GM12878 (cell line): ENCODE measurements around the gene SLC9A7. TPM values are rescaled to one million over a fixed set of nuclear protein-coding genes. Genes with fewer than 3 reads are reported as not detected.
A peak's percentile ranks its signal among the peaks of the same experiment; 100 is the strongest.

ENCODE experiments used
- ATAC-seq: fragments of 200-7000 bp; cut with Tn5 transposase; 3 replicates; pipeline ENCODE4 v1.9.1; 2020; ENCODE audit warnings: mild to moderate bottlenecking, moderate library complexity
- BruUV-seq: library from RNA; stranded (reverse); fragments of 400-500 nt; replicated peaks from 2 replicates; lab custom pipeline; 2021; lab: Mats Ljungman, UMichigan
- CTCF ChIA-PET: fragments of 300-600 bp; sonication (Branson Sonifier 250); formaldehyde crosslinking; extraction: SDS; loops from one replicate; lab custom pipeline; 2021; ENCODE audit warnings: inconsistent platforms; lab: Yijun Ruan, JAX
- POLR2A ChIA-PET: fragments of 350-600 bp; formaldehyde crosslinking; extraction: SDS; loops from one replicate; lab custom pipeline; 2021; ENCODE audit warnings: inconsistent platforms; lab: Charles Lee
- RAD21 ChIA-PET: fragments of 300-600 bp; sonication (Branson Sonifier 250); formaldehyde crosslinking; loops from one replicate; lab custom pipeline; 2023; ENCODE audit warnings: antibody characterized with exemption; ENCODE audit not compliant: unreplicated experiment; lab: Charles Lee
- SMC1A ChIA-PET: fragments of 300-600 bp; sonication (Branson Sonifier 250); formaldehyde crosslinking; loops from one replicate; lab custom pipeline; 2023; ENCODE audit not compliant: unreplicated experiment, uncharacterized antibody; lab: Charles Lee
- DNase-seq: peaks from one replicate; pipeline ENCODE4 v3.0.0-alpha.2; 2011; ENCODE audit warnings: low read depth, low spot score
- FAIRE-seq: peaks from 3 replicates; lab custom pipeline; 2011; peaks lifted over from hg19 to GRCh38; lab: Jason Lieb, UNC
- H2AFZ ChIP-seq: 2 replicates; pipeline ENCODE4 v1.6.0; 2011; ENCODE audit warnings: low read depth, low read length, control low read depth; ENCODE audit not compliant: control insufficient read depth
- H3K27ac ChIP-seq: 2 replicates; pipeline ENCODE4 v1.5.1; 2011; ENCODE audit warnings: control low read depth; ENCODE audit not compliant: control insufficient read depth, insufficient read depth
- H3K27me3 ChIP-seq, 2 experiments: replicated peaks in 1 of 2; 2 replicates each; pipeline versions ENCODE4 v1.6.0 to v1.6.1; 2011; ENCODE audit warnings: low read length in 1 of 2; ENCODE audit not compliant: control insufficient read depth in 2 of 2, insufficient read depth in 2 of 2
- H3K36me3 ChIP-seq, 2 experiments: 2 replicates each; pipeline ENCODE4 v1.5.1; 2011; ENCODE audit warnings: low read length in 1 of 2; ENCODE audit not compliant: control insufficient read depth in 2 of 2, insufficient read depth in 2 of 2
- H3K4me1 ChIP-seq: 2 replicates; pipeline ENCODE4 v1.6.1; 2011; ENCODE audit warnings: mild to moderate bottlenecking, low read length, moderate library complexity, mixed read lengths; ENCODE audit not compliant: control insufficient read depth, insufficient read depth
- H3K4me2 ChIP-seq: 2 replicates; pipeline ENCODE4 v1.6.0; 2011; ENCODE audit warnings: control low read depth; ENCODE audit not compliant: control insufficient read depth, insufficient read depth
- H3K4me3 ChIP-seq: fragments of 200-600 bp; sonication (generic); 2 replicates; pipeline ENCODE4 v1.5.1; 2016
- H3K79me2 ChIP-seq: 2 replicates; pipeline ENCODE4 v1.6.0; 2011; ENCODE audit warnings: low read length; ENCODE audit not compliant: control insufficient read depth, insufficient read depth
- H3K9ac ChIP-seq: 2 replicates; pipeline ENCODE4 v1.8.0; 2011; ENCODE audit warnings: low read length, control low read depth, mixed read lengths; ENCODE audit not compliant: control insufficient read depth, insufficient read depth
- H3K9me3 ChIP-seq: replicated peaks from 3 replicates; pipeline ENCODE4 v1.5.1; 2011; ENCODE audit warnings: mild to moderate bottlenecking, low read length; ENCODE audit not compliant: control insufficient read depth, insufficient read depth
- H4K20me1 ChIP-seq: 2 replicates; pipeline ENCODE4 v1.6.0; 2011; ENCODE audit not compliant: control insufficient read depth, insufficient read depth
- CBX5 ChIP-seq: sonication (generic); IDR thresholded peaks from 2 replicates; pipeline ENCODE4 v1.6.1; 2016; ENCODE audit warnings: low read depth, moderate library complexity, mild to moderate bottlenecking, inconsistent platforms
- EP300 ChIP-seq, 2 experiments: fragments of 150-350 bp in 1 of 2; IDR thresholded peaks; 2 replicates each; pipeline ENCODE4 v1.6.1; 2011 to 2012; ENCODE audit warnings: low read depth in 2 of 2, low read length in 2 of 2, borderline replicate concordance in 1 of 2, improper control_type of control experiment in 1 of 2, inconsistent platforms in 1 of 2; ENCODE audit not compliant: control insufficient read depth in 1 of 2
- TAF1 ChIP-seq: IDR thresholded peaks from 2 replicates; pipeline ENCODE4 v1.6.1; 2011; ENCODE audit warnings: mild to moderate bottlenecking, low read depth, low read length, borderline replicate concordance
- ZBTB33 ChIP-seq: fragments of 450-650 bp; IDR thresholded peaks from 2 replicates; pipeline ENCODE4 v1.6.1; 2017; ENCODE audit warnings: mild to moderate bottlenecking
- WGBS: methylation state at CpG from one replicate; pipeline ENCODE4 v1.1.6; 2016; ENCODE audit warnings: low lambda C conversion rate; ENCODE audit not compliant: insufficient replicate concordance, insufficient coverage; ENCODE audit errors: missing lambda C conversion rate; 5-methylcytosine and 5-hydroxymethylcytosine counted together
- in situ Hi-C: fragments of 300-500 bp; cut with MboI; formaldehyde crosslinking; loops from 9 replicates; pipeline ENCODE4 v1.14.3; 2018; ENCODE audit warnings: mixed read lengths
- intact Hi-C: fragments of 100-400 bp; cut with micrococcal nuclease; formaldehyde crosslinking; loops from one replicate; pipeline ENCODE4 v1.14.2; 2022; ENCODE audit not compliant: unreplicated experiment
- polyA plus RNA-seq, 11 experiments: library from polyadenylated mRNA; depleted of rRNA in 4 of 11; unstranded in 6 of 11; stranded (reverse) in 5 of 11; fragments of >200 nt; fragmentation: Nextera tagmentation in 4 of 11; fragmentation: Illumina TruSeq in 1 of 11; extraction: Ambion mirVana in 4 of 11; extraction: Trizol in 1 of 11; gene quantifications; 1 replicate in 1 of 11; 2 replicates in 10 of 11; pipeline versions ENCODE4 v1.2.1 to v1.2.3, GENCODE V29; 2011 to 2016; ENCODE audit warnings: inconsistent platforms in 2 of 11, missing spikeins in 2 of 11, low read depth in 1 of 11
- total RNA-seq, 4 experiments: library from RNA; depleted of rRNA in 3 of 4; stranded (reverse); fragments of >200 nt in 3 of 4; fragmentation: Illumina TruSeq in 1 of 4; extraction: Trizol in 1 of 4; gene quantifications; 2 replicates each; pipeline versions ENCODE4 v1.2.1 to v1.2.3, GENCODE V29; 2013 to 2021
- TF ChIP-seq, protein P1 (sequence below): fragments of 450-650 bp; IDR thresholded peaks from 2 replicates; pipeline ENCODE4 v1.6.1; 2017; ENCODE audit warnings: borderline replicate concordance

SLC9A7 gene
- total and polyA plus RNA-seq, 10 of the 15 experiments (the other 5 are each of a cell fraction or from before 2014, with no cell fraction given) = 5.0 to 62.8 (median 30.5) TPM

DNA sequence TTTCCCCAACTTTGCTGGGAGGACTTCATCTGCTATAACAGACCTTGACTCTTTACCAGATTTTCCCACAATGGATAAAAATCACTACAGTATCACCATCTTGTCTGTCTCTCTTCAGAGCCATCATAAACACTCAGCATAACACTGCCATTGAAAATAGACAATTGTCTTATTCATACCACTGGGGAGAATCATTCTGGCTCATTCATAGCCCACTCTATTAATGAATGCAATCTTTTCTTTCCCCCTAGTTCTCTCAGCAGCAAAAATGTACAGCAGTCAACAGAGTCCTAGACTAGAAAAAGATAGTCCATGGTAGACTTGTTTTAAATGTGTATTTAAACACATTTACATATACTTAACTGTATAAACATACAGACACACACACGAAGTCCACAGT lies 19.2 kb downstream of the SLC9A7 start:
- in situ Hi-C loops (no loop called here), intact Hi-C loops (no loop called here)
- ChIA-PET POLR2A (no interaction called here), CTCF (interaction anchor here (1.3 kb wide), 1 partner anchor 10 kb away, joined by 4 read pairs; no protein-coding TSS in a partner anchor), SMC1A (interaction anchor here (1.0 to 1.7 kb wide), 4 partner anchors 10 to 20 kb away, joined by 3 to 7 read pairs (median 6); no protein-coding TSS in a partner anchor), RAD21 (no interaction called here)
- no peak overlapping the region for H2AFZ ChIP-seq
- no peaks in the 10 kb centered on the region for H3K27me3 ChIP-seq
- peaks cover 53% of the 10 kb centered on the region for H3K79me2 ChIP-seq
- H3K4me3 ChIP-seq = no peak overlapping the region
- peaks cover 0 to 3% of the 10 kb centered on the region in 2 experiments; a peak in 2 of 4 replicates for H3K36me3 ChIP-seq
- H3K9ac ChIP-seq = no peak overlapping the region
- H3K4me1 ChIP-seq = no peaks in the 10 kb centered on the region
- H3K9me3 ChIP-seq = peaks cover 26% of the 10 kb centered on the region
- no peak for TF ChIP-seq EP300 (IDR thresholded peaks at IDR 0.05; ENCODE audit: borderline replicate concordance in 1 of 2, control insufficient read depth in 1 of 2, low read depth in 2 of 2, low read length in 2 of 2)
- H3K4me2 ChIP-seq = no peak overlapping the region
- FAIRE-seq (peak; percentile 41), DNase-seq (no peak), ATAC-seq (no peak)
- H3K27ac ChIP-seq = no peak overlapping the region
- no TSS peak for BruUV-seq
- H4K20me1 ChIP-seq = no peaks in the 10 kb centered on the region
- WGBS = 23% methylated on average over 1 of the region's 1 CpG

GRCh38 chrX:46737462-46737861 lies 21.5 kb downstream of the SLC9A7 start:
- no peak for FAIRE-seq
- WGBS = 26% methylated on average over 2 of the region's 2 CpGs
- in situ Hi-C loops = no loop called here

More at GRCh38 chrX:46737462-46737861, 21.5 kb downstream of the SLC9A7 start:
- ATAC-seq (no peak), DNase-seq (no peak)
- no peak overlapping the region for H3K27ac ChIP-seq
- H3K4me1 ChIP-seq = no peaks in the 10 kb centered on the region
- H4K20me1 ChIP-seq = no peaks in the 10 kb centered on the region
- SMC1A ChIA-PET = no interaction called here
- H3K27me3 ChIP-seq = no peaks in the 10 kb centered on the region
- H3K36me3 ChIP-seq = peaks cover 0 to 3% of the 10 kb centered on the region in 2 experiments; a peak in 2 of 4 replicates
- BruUV-seq = no TSS peak
- no peak overlapping the region for H3K4me3 ChIP-seq
- TF ChIP-seq TAF1 = no peak
- TF ChIP-seq ZBTB33 = no peak
- no peak for TF ChIP-seq CBX5
- TF ChIP-seq, protein P1, sequence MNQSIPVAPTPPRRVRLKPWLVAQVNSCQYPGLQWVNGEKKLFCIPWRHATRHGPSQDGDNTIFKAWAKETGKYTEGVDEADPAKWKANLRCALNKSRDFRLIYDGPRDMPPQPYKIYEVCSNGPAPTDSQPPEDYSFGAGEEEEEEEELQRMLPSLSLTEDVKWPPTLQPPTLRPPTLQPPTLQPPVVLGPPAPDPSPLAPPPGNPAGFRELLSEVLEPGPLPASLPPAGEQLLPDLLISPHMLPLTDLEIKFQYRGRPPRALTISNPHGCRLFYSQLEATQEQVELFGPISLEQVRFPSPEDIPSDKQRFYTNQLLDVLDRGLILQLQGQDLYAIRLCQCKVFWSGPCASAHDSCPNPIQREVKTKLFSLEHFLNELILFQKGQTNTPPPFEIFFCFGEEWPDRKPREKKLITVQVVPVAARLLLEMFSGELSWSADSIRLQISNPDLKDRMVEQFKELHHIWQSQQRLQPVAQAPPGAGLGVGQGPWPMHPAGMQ = no peak
- TF ChIP-seq, all 136 proteins: peak for 0
- H3K4me2 ChIP-seq = no peak overlapping the region
- POLR2A ChIA-PET = no interaction called here
- RAD21 ChIA-PET = no interaction called here
- H3K79me2 ChIP-seq = peaks cover 48% of the 10 kb centered on the region
- peaks cover 26% of the 10 kb centered on the region for H3K9me3 ChIP-seq
- intact Hi-C loops = no loop called here
- CTCF ChIA-PET = interaction anchor here (1.2 kb wide), 1 partner anchor 8 kb away, joined by 3 read pairs; no protein-coding TSS in a partner anchor
- no peak overlapping the region for H3K9ac ChIP-seq
- no peak overlapping the region for H2AFZ ChIP-seq
